Measurements from ENCODE around the gene SPINDOC. TPM values are rescaled to one million over a fixed set of nuclear protein-coding genes. Genes with fewer than 3 reads are reported as not detected.
"Not testable (repeated sequence)": the region's sequence is repeated elsewhere in the genome, so short reads cannot be mapped to it uniquely, and the experiment has no call there.

Gene SPINDOC
- total and polyA plus RNA-seq, 2 donors = 11.7 to 17.5 TPM

- H3K4me3 ChIP-seq (ENCODE audit: low read length in 2 of 2) = peak overlapping the region; percentile 71 to 96
- H3K9me3 ChIP-seq (ENCODE audit: control insufficient read depth in 2 of 2, insufficient read depth in 1 of 2, low read length in 1 of 2) = no peaks in the 10 kb centered on the region
- DNase-seq (ENCODE audit: low read depth in 6 of 9, low spot score in 9 of 9) = peak in 6 of 9 donors; percentile 20 to 63 (median 34)
- H3K27me3 ChIP-seq (ENCODE audit: control insufficient read depth in 2 of 2, insufficient read depth in 1 of 2, low read length in 1 of 2) = peaks cover 13 to 27% of the 10 kb centered on the region in 2 donors
- peak overlapping the region; percentile 36 to 44 for H3K27ac ChIP-seq (ENCODE audit: low read depth in 1 of 2, low read length in 1 of 2)
- peaks cover 7 to 21% of the 10 kb centered on the region in 2 donors for H3K36me3 ChIP-seq (ENCODE audit: control insufficient read depth in 2 of 2, insufficient read depth in 2 of 2, low read length in 1 of 2)
- under 1% methylated on average over 34 of the region's 34 CpGs for WGBS
- H3K4me1 ChIP-seq (ENCODE audit: control insufficient read depth in 2 of 2, insufficient read depth in 2 of 2, low read length in 2 of 2) = peaks cover 13 to 34% of the 10 kb centered on the region in 2 donors
Measured at GRCh38 chr11:63767565-63768236, 45.6 kb upstream of the SPINDOC start.

GRCh38 chr11:63768237-63769041 is 44.8 kb upstream of the SPINDOC start, which contains the start of gene ZFTA:
Gene ZFTA (minus strand): TSS chr11:63768775. CDS start chr11:63768622, 153 bp downstream.
- H3K9me3 ChIP-seq (ENCODE audit: control insufficient read depth in 2 of 2, insufficient read depth in 1 of 2, low read length in 1 of 2) = no peaks in the 10 kb centered on the region
- H3K27ac ChIP-seq (ENCODE audit: low read depth in 1 of 2, low read length in 1 of 2) = peak within 1 kb of the TSS; percentile 42 to 44
- WGBS = under 1% methylated on average over 113 of the region's 113 CpGs

GRCh38 chr11:63769042-63769713 is 44.1 kb upstream of the SPINDOC start:
- H3K4me1 ChIP-seq (ENCODE audit: control insufficient read depth in 2 of 2, insufficient read depth in 2 of 2, low read length in 2 of 2) = peaks cover 13 to 34% of the 10 kb centered on the region in 2 donors
- peak in 6 of 9 donors; percentile 18 to 58 (median 27) for DNase-seq (ENCODE audit: low read depth in 6 of 9, low spot score in 9 of 9)
- no peaks in the 10 kb centered on the region for H3K9me3 ChIP-seq (ENCODE audit: control insufficient read depth in 2 of 2, insufficient read depth in 1 of 2, low read length in 1 of 2)
- no peak overlapping the region for H3K27ac ChIP-seq (ENCODE audit: low read depth in 1 of 2, low read length in 1 of 2)
- peaks cover 13 to 29% of the 10 kb centered on the region in 2 donors for H3K27me3 ChIP-seq (ENCODE audit: control insufficient read depth in 2 of 2, insufficient read depth in 1 of 2, low read length in 1 of 2)
- WGBS = under 1% methylated on average over 82 of the region's 82 CpGs
- peak overlapping the region; percentile 37 to 96 for H3K4me3 ChIP-seq (ENCODE audit: low read length in 2 of 2)
- H3K36me3 ChIP-seq (ENCODE audit: control insufficient read depth in 2 of 2, insufficient read depth in 2 of 2, low read length in 1 of 2) = peaks cover 7% of the 10 kb centered on the region in 2 donors

More at GRCh38 chr11:63768237-63769041, 44.8 kb upstream of the SPINDOC start, which contains the start of gene ZFTA:
- Histone ChIP-seq H3K36me3 (ENCODE audit: control insufficient read depth in 2 of 2, insufficient read depth in 2 of 2, low read length in 1 of 2) (peaks cover 7 to 14% of the 10 kb centered on the region in 2 donors), H3K4me1 (ENCODE audit: control insufficient read depth in 2 of 2, insufficient read depth in 2 of 2, low read length in 2 of 2) (peaks cover 13 to 34% of the 10 kb centered on the region in 2 donors), H3K4me3 (ENCODE audit: low read length in 2 of 2) (peak within 1 kb of the TSS; percentile 71 to 96), H3K27me3 (ENCODE audit: control insufficient read depth in 2 of 2, insufficient read depth in 1 of 2, low read length in 1 of 2) (peaks cover 13 to 29% of the 10 kb centered on the region in 2 donors)
- DNase-seq (ENCODE audit: low read depth in 6 of 9, low spot score in 9 of 9) = peak in 8 of 9 donors; percentile 57 to 85 (median 72)

- Histone ChIP-seq H3K9me3 (ENCODE audit: control insufficient read depth in 2 of 2, insufficient read depth in 1 of 2, low read length in 1 of 2) (no peaks in the 10 kb centered on the region), H3K27ac (ENCODE audit: low read depth in 1 of 2, low read length in 1 of 2) (no peak overlapping the region), H3K36me3 (ENCODE audit: control insufficient read depth in 2 of 2, insufficient read depth in 2 of 2, low read length in 1 of 2) (peaks cover 0 to 1% of the 10 kb centered on the region in 2 donors), H3K4me3 (ENCODE audit: low read length in 2 of 2) (peak overlapping the region; percentile 37 to 96), H3K4me1 (ENCODE audit: control insufficient read depth in 2 of 2, insufficient read depth in 2 of 2, low read length in 2 of 2) (peaks cover 13 to 34% of the 10 kb centered on the region in 2 donors), H3K27me3 (ENCODE audit: control insufficient read depth in 2 of 2, insufficient read depth in 1 of 2, low read length in 1 of 2) (peaks cover 13 to 29% of the 10 kb centered on the region in 2 donors)
- 20% methylated on average over 35 of the region's 35 CpGs for WGBS
- DNase-seq (ENCODE audit: low read depth in 6 of 9, low spot score in 9 of 9) = peak in 4 of 9 donors; percentile 12 to 55 (median 22)
Measured at GRCh38 chr11:63769714-63770455, 43.4 kb upstream of the SPINDOC start.

GRCh38 chr11:63770763-63771162 is 42.5 kb upstream of the SPINDOC start:
- Histone ChIP-seq H3K27ac (ENCODE audit: low read depth in 1 of 2, low read length in 1 of 2) (no peak overlapping the region), H3K9me3 (ENCODE audit: control insufficient read depth in 2 of 2, insufficient read depth in 1 of 2, low read length in 1 of 2) (no peaks in the 10 kb centered on the region), H3K36me3 (ENCODE audit: control insufficient read depth in 2 of 2, insufficient read depth in 2 of 2, low read length in 1 of 2) (no peaks in the 10 kb centered on the region), H3K4me1 (ENCODE audit: control insufficient read depth in 2 of 2, insufficient read depth in 2 of 2, low read length in 2 of 2) (peaks cover 13 to 31% of the 10 kb centered on the region in 2 donors), H3K4me3 (ENCODE audit: low read length in 2 of 2) (no peak overlapping the region), H3K27me3 (ENCODE audit: control insufficient read depth in 2 of 2, insufficient read depth in 1 of 2, low read length in 1 of 2) (peaks cover 13 to 29% of the 10 kb centered on the region in 2 donors)
- DNase-seq (ENCODE audit: low read depth in 6 of 9, low spot score in 9 of 9) = no peak
- 82% methylated on average over 7 of the region's 7 CpGs for WGBS

- 100% methylated on average over 2 of the region's 2 CpGs for WGBS
- not testable (repeated sequence) for H3K4me3 ChIP-seq (ENCODE audit: low read length in 2 of 2); DNase-seq (ENCODE audit: low read depth in 6 of 9, low spot score in 9 of 9); H3K9me3 ChIP-seq (ENCODE audit: control insufficient read depth in 2 of 2, insufficient read depth in 1 of 2, low read length in 1 of 2); H3K27ac ChIP-seq (ENCODE audit: low read depth in 1 of 2, low read length in 1 of 2); H3K36me3 ChIP-seq (ENCODE audit: control insufficient read depth in 2 of 2, insufficient read depth in 2 of 2, low read length in 1 of 2)
- Histone ChIP-seq H3K4me1 (ENCODE audit: control insufficient read depth in 2 of 2, insufficient read depth in 2 of 2, low read length in 2 of 2) (peaks cover 13 to 23% of the 10 kb centered on the region in 2 donors), H3K27me3 (ENCODE audit: control insufficient read depth in 2 of 2, insufficient read depth in 1 of 2, low read length in 1 of 2) (peaks cover 13 to 29% of the 10 kb centered on the region in 2 donors)
Measured at GRCh38 chr11:63771741-63772318, 41.4 kb upstream of the SPINDOC start.

GRCh38 chr11:63775191-63775590 is 38.1 kb upstream of the SPINDOC start:
- Histone ChIP-seq H3K9me3 (ENCODE audit: control insufficient read depth in 2 of 2, insufficient read depth in 1 of 2, low read length in 1 of 2) (no peaks in the 10 kb centered on the region), H3K4me1 (ENCODE audit: control insufficient read depth in 2 of 2, insufficient read depth in 2 of 2, low read length in 2 of 2) (peaks cover 0 to 7% of the 10 kb centered on the region in 2 donors), H3K4me3 (ENCODE audit: low read length in 2 of 2) (no peak overlapping the region), H3K27me3 (ENCODE audit: control insufficient read depth in 2 of 2, insufficient read depth in 1 of 2, low read length in 1 of 2) (peaks cover 8 to 19% of the 10 kb centered on the region in 2 donors), H3K36me3 (ENCODE audit: control insufficient read depth in 2 of 2, insufficient read depth in 2 of 2, low read length in 1 of 2) (no peaks in the 10 kb centered on the region), H3K27ac (ENCODE audit: low read depth in 1 of 2, low read length in 1 of 2) (no peak overlapping the region)
- 92% methylated on average over 3 of the region's 3 CpGs for WGBS
- DNase-seq (ENCODE audit: low read depth in 6 of 9, low spot score in 9 of 9) = no peak

- no peak for DNase-seq (ENCODE audit: low read depth in 6 of 9, low spot score in 9 of 9)
- no peaks in the 10 kb centered on the region for H3K27me3 ChIP-seq (ENCODE audit: control insufficient read depth in 2 of 2, insufficient read depth in 1 of 2, low read length in 1 of 2)
- no peak overlapping the region for H3K4me3 ChIP-seq (ENCODE audit: low read length in 2 of 2)
- no peaks in the 10 kb centered on the region for H3K4me1 ChIP-seq (ENCODE audit: control insufficient read depth in 2 of 2, insufficient read depth in 2 of 2, low read length in 2 of 2)
- no peaks in the 10 kb centered on the region for H3K36me3 ChIP-seq (ENCODE audit: control insufficient read depth in 2 of 2, insufficient read depth in 2 of 2, low read length in 1 of 2)
- 92% methylated on average over 2 of the region's 2 CpGs for WGBS
- no peak overlapping the region for H3K27ac ChIP-seq (ENCODE audit: low read depth in 1 of 2, low read length in 1 of 2)
- H3K9me3 ChIP-seq (ENCODE audit: control insufficient read depth in 2 of 2, insufficient read depth in 1 of 2, low read length in 1 of 2) = no peaks in the 10 kb centered on the region
Measured at GRCh38 chr11:63779039-63779438, 34.2 kb upstream of the SPINDOC start.
